ENCODE results near the gene TECTA.

DNA sequence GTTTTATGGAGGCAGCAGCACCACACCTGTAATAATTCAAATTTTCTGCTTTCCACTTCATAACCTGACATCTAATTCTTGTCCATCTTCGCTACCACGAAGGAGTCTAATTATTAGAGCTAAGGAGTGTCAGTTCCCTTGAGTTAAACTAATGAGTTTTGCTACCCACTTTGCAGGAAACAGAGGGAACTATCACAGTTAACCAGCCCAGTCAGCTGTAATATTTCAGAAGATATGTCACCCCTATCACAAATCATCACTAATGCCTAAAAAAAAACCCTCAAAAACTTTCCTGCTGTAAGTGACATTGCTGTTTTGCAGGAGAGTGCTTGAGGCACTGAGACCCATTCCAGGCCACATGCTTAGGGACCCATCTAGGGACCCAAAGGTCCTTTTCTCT is 8.4 kb downstream of the TECTA start:
- TF ChIP-seq CHD2 (IDR thresholded peaks at IDR 0.05; ENCODE audit: low read length, partially characterized antibody) = no peak
- TF ChIP-seq TAF1 (IDR thresholded peaks at IDR 0.05; ENCODE audit: borderline replicate concordance, low read depth, low read length) = no peak
- no peak for TF ChIP-seq SIN3A (IDR thresholded peaks at IDR 0.05; ENCODE audit: borderline replicate concordance, low read depth, low read length)
- TF ChIP-seq, protein P1, sequence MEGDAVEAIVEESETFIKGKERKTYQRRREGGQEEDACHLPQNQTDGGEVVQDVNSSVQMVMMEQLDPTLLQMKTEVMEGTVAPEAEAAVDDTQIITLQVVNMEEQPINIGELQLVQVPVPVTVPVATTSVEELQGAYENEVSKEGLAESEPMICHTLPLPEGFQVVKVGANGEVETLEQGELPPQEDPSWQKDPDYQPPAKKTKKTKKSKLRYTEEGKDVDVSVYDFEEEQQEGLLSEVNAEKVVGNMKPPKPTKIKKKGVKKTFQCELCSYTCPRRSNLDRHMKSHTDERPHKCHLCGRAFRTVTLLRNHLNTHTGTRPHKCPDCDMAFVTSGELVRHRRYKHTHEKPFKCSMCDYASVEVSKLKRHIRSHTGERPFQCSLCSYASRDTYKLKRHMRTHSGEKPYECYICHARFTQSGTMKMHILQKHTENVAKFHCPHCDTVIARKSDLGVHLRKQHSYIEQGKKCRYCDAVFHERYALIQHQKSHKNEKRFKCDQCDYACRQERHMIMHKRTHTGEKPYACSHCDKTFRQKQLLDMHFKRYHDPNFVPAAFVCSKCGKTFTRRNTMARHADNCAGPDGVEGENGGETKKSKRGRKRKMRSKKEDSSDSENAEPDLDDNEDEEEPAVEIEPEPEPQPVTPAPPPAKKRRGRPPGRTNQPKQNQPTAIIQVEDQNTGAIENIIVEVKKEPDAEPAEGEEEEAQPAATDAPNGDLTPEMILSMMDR (IDR thresholded peaks at IDR 0.05) = no peak
- TF ChIP-seq, protein P2, sequence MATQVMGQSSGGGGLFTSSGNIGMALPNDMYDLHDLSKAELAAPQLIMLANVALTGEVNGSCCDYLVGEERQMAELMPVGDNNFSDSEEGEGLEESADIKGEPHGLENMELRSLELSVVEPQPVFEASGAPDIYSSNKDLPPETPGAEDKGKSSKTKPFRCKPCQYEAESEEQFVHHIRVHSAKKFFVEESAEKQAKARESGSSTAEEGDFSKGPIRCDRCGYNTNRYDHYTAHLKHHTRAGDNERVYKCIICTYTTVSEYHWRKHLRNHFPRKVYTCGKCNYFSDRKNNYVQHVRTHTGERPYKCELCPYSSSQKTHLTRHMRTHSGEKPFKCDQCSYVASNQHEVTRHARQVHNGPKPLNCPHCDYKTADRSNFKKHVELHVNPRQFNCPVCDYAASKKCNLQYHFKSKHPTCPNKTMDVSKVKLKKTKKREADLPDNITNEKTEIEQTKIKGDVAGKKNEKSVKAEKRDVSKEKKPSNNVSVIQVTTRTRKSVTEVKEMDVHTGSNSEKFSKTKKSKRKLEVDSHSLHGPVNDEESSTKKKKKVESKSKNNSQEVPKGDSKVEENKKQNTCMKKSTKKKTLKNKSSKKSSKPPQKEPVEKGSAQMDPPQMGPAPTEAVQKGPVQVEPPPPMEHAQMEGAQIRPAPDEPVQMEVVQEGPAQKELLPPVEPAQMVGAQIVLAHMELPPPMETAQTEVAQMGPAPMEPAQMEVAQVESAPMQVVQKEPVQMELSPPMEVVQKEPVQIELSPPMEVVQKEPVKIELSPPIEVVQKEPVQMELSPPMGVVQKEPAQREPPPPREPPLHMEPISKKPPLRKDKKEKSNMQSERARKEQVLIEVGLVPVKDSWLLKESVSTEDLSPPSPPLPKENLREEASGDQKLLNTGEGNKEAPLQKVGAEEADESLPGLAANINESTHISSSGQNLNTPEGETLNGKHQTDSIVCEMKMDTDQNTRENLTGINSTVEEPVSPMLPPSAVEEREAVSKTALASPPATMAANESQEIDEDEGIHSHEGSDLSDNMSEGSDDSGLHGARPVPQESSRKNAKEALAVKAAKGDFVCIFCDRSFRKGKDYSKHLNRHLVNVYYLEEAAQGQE (IDR thresholded peaks at IDR 0.05; ENCODE audit: low read depth, low read length) = no peak
- no peak for TF ChIP-seq TEAD4 (IDR thresholded peaks at IDR 0.05; ENCODE audit: borderline replicate concordance, insufficient read depth)
- TF ChIP-seq EP300 (IDR thresholded peaks at IDR 0.05; ENCODE audit: borderline replicate concordance in 1 of 2, low read depth in 1 of 2, low read length in 1 of 2) = no peak; a peak in 1 of 4 replicates
- no peak for TF ChIP-seq YY1 (IDR thresholded peaks at IDR 0.05; ENCODE audit: low read depth)
- no peak; the same call in 1 of the 2 replicates for TF ChIP-seq RCOR1 (IDR thresholded peaks at IDR 0.05; ENCODE audit: low read length)
- TF ChIP-seq TCF12 (IDR thresholded peaks at IDR 0.05) = no peak
- TF ChIP-seq NFIC (IDR thresholded peaks at IDR 0.05; ENCODE audit: borderline replicate concordance) = no peak
- TF ChIP-seq, protein P3, sequence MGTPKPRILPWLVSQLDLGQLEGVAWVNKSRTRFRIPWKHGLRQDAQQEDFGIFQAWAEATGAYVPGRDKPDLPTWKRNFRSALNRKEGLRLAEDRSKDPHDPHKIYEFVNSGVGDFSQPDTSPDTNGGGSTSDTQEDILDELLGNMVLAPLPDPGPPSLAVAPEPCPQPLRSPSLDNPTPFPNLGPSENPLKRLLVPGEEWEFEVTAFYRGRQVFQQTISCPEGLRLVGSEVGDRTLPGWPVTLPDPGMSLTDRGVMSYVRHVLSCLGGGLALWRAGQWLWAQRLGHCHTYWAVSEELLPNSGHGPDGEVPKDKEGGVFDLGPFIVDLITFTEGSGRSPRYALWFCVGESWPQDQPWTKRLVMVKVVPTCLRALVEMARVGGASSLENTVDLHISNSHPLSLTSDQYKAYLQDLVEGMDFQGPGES (IDR thresholded peaks at IDR 0.05; ENCODE audit: low read depth, low read length) = no peak
- no peak for TF ChIP-seq EZH2phosphoT487 (IDR thresholded peaks at IDR 0.05; ENCODE audit: borderline replicate concordance, low read depth)
- TF ChIP-seq FOXM1 (IDR thresholded peaks at IDR 0.05; ENCODE audit: low read depth) = no peak
